Measurements from ENCODE around the gene STIM2.

STIM2 gene

GRCh38 chr4:26873391-26874026 lies 12.9 kb downstream of the STIM2 start:
- DNase-seq (ENCODE audit: low spot score), result peak; percentile 26
- in situ Hi-C loops (cut with MboI; ENCODE audit: low sequenced_read_pairs, unreplicated experiment), result no loop called here
- TF ChIP-seq CTCF (IDR thresholded peaks at IDR 0.05; ENCODE audit: borderline replicate concordance, control extremely low read depth, extremely low read depth, insufficient read depth, missing control alignments), result no peak

GRCh38 chr4:26874110-26874509 lies 13.5 kb downstream of the STIM2 start:
- in situ Hi-C loops (cut with MboI; ENCODE audit: low sequenced_read_pairs, unreplicated experiment), result no loop called here
- no peak for TF ChIP-seq CTCF (IDR thresholded peaks at IDR 0.05; ENCODE audit: borderline replicate concordance, control extremely low read depth, extremely low read depth, insufficient read depth, missing control alignments)
- DNase-seq (ENCODE audit: low spot score), result no peak

GRCh38 chr4:26877406-26877805 lies 16.8 kb downstream of the STIM2 start:
- no peak for DNase-seq (ENCODE audit: low spot score)
- in situ Hi-C loops (cut with MboI; ENCODE audit: low sequenced_read_pairs, unreplicated experiment), result no loop called here
- TF ChIP-seq CTCF (IDR thresholded peaks at IDR 0.05; ENCODE audit: borderline replicate concordance, control extremely low read depth, extremely low read depth, insufficient read depth, missing control alignments), result no peak

- no peak for TF ChIP-seq CTCF (IDR thresholded peaks at IDR 0.05; ENCODE audit: borderline replicate concordance, control extremely low read depth, extremely low read depth, insufficient read depth, missing control alignments)
- in situ Hi-C loops (cut with MboI; ENCODE audit: low sequenced_read_pairs, unreplicated experiment), result no loop called here
- no peak for DNase-seq (ENCODE audit: low spot score)
Observed at GRCh38 chr4:26877961-26878360, 17.3 kb downstream of the STIM2 start.

- no peak for DNase-seq (ENCODE audit: low spot score)
- in situ Hi-C loops (cut with MboI; ENCODE audit: low sequenced_read_pairs, unreplicated experiment), result no loop called here
- no peak for TF ChIP-seq CTCF (IDR thresholded peaks at IDR 0.05; ENCODE audit: borderline replicate concordance, control extremely low read depth, extremely low read depth, insufficient read depth, missing control alignments)
Observed at GRCh38 chr4:26878794-26879391, 18.3 kb downstream of the STIM2 start.

- in situ Hi-C loops (cut with MboI; ENCODE audit: low sequenced_read_pairs, unreplicated experiment), result loop anchor here (10.0 kb wide), 1 partner anchor 115 kb away; no protein-coding TSS in a partner anchor
- no peak for DNase-seq (ENCODE audit: low spot score)
- TF ChIP-seq CTCF (IDR thresholded peaks at IDR 0.05; ENCODE audit: borderline replicate concordance, control extremely low read depth, extremely low read depth, insufficient read depth, missing control alignments), result no peak
Observed at GRCh38 chr4:26879805-26880204, 19.2 kb downstream of the STIM2 start.

All from GM13976 (cell line).